Measurements from ENCODE around the gene TNFRSF4. TPM values are rescaled to one million over a fixed set of nuclear protein-coding genes. Genes with fewer than 3 reads are reported as not detected.

Gene TNFRSF4
- total and polyA plus RNA-seq, 2 donors (not counting 1 experiment from before 2014, with no cell fraction given), result 0.63 to 1.8 TPM

GRCh38 chr1:1240822-1241587 is 27.1 kb upstream of the TNFRSF4 start:
- CTCF ChIA-PET, result interaction anchor here (2.0 to 2.3 kb wide), 2 partner anchors 10 to 119 kb away, joined by 6 to 7 read pairs; no protein-coding TSS in a partner anchor
- Histone ChIP-seq H3K9ac (ENCODE audit: low read length) (no peak overlapping the region), H3K36me3 (replicated peaks in 1 of 2; ENCODE audit: control extremely low read depth in 1 of 2, control insufficient read depth in 1 of 2, extremely low read depth in 1 of 2, insufficient read depth in 2 of 2, low read length in 1 of 2) (no peaks in the 10 kb centered on the region), H3K79me2 (ENCODE audit: control insufficient read depth, insufficient read depth, low read length) (no peaks in the 10 kb centered on the region), H3K4me2 (replicated peaks; ENCODE audit: low read depth, low read length, poor library complexity, severe bottlenecking) (no peak overlapping the region), H3K27me3 (replicated peaks in 1 of 4; ENCODE audit: control extremely low read depth in 1 of 4, control insufficient read depth in 3 of 4, insufficient read depth in 4 of 4, low read length in 3 of 4) (peaks cover 0 to 49% (median 12%) of the 10 kb centered on the region in 4 experiments), H3K27ac (ENCODE audit: low read length in 2 of 2) (no peak overlapping the region), H3K4me1 (ENCODE audit: control insufficient read depth in 2 of 2, insufficient read depth in 2 of 2, low read length in 2 of 2) (peaks cover 15 to 17% of the 10 kb centered on the region in 2 donors), H4K20me1 (ENCODE audit: control insufficient read depth, insufficient read depth, low read length, poor library complexity, severe bottlenecking) (peaks cover 7% of the 10 kb centered on the region), H2AFZ (ENCODE audit: insufficient read depth, low read depth, low read length, poor library complexity, severe bottlenecking) (no peak overlapping the region), H3K9me3 (ENCODE audit: control extremely low read depth in 1 of 3, control insufficient read depth in 2 of 3, insufficient read depth in 1 of 3, low read length in 2 of 3) (peaks cover 0 to 11% (median 0%) of the 10 kb centered on the region in 3 donors), H3K4me3 (ENCODE audit: control extremely low read depth in 1 of 5, extremely low read depth in 1 of 5, insufficient read depth in 1 of 5, low read depth in 2 of 5, low read length in 4 of 5) (no peak overlapping the region)
- Mint-ChIP-seq H3K4me3 (no peak overlapping the region), H3K27ac (no peak overlapping the region), H3K27me3 (no peaks in the 10 kb centered on the region), H3K4me1 (peaks cover 11% of the 10 kb centered on the region), H3K9me3 (ENCODE audit: insufficient read depth) (no peaks in the 10 kb centered on the region)
- intact Hi-C loops (cut with micrococcal nuclease), result no loop called here
- 55% methylated on average over 23 of the region's 23 CpGs for WGBS (ENCODE audit: insufficient coverage)
- POLR2A ChIA-PET, result interaction anchor here (0.5 to 1.2 kb wide), 2 partner anchors 9 to 104 kb away, joined by 4 to 15 read pairs; no protein-coding TSS in a partner anchor
- ATAC-seq (ENCODE audit: low read depth) (no peak), DNase-seq (no peak)
- TF ChIP-seq CTCF (IDR thresholded peaks at IDR 0.05) (no peak), EZH2 (IDR thresholded peaks at IDR 0.05; ENCODE audit: borderline replicate concordance, insufficient read depth, low read depth, low read length, poor library complexity, severe bottlenecking) (no peak)

- H3K9ac ChIP-seq (ENCODE audit: low read length), result no peak overlapping the region
- H3K36me3 ChIP-seq (replicated peaks in 1 of 2; ENCODE audit: control extremely low read depth in 1 of 2, control insufficient read depth in 1 of 2, extremely low read depth in 1 of 2, insufficient read depth in 2 of 2, low read length in 1 of 2), result peaks cover 0 to 2% of the 10 kb centered on the region in 2 experiments
- POLR2A ChIA-PET, result interaction anchor here (0.5 to 1.2 kb wide), 3 partner anchors 10 to 104 kb away, joined by 4 to 15 read pairs (median 4); no protein-coding TSS in a partner anchor
- H3K4me1 ChIP-seq (ENCODE audit: control insufficient read depth in 2 of 2, insufficient read depth in 2 of 2, low read length in 2 of 2), result peaks cover 13 to 15% of the 10 kb centered on the region in 2 donors
- Mint-ChIP-seq H3K27me3 (no peaks in the 10 kb centered on the region), H3K4me1 (peaks cover 11% of the 10 kb centered on the region), H3K27ac (no peak overlapping the region), H3K4me3 (no peak overlapping the region), H3K9me3 (ENCODE audit: insufficient read depth) (no peaks in the 10 kb centered on the region)
- no peak for DNase-seq
- CTCF ChIA-PET, result no interaction called here
- H3K9me3 ChIP-seq (ENCODE audit: control extremely low read depth in 1 of 3, control insufficient read depth in 2 of 3, insufficient read depth in 1 of 3, low read length in 2 of 3), result peaks cover 0 to 5% (median 0%) of the 10 kb centered on the region in 3 donors
- intact Hi-C loops (cut with micrococcal nuclease), result no loop called here
- no peak overlapping the region for H3K4me2 ChIP-seq (replicated peaks; ENCODE audit: low read depth, low read length, poor library complexity, severe bottlenecking)
- H3K79me2 ChIP-seq (ENCODE audit: control insufficient read depth, insufficient read depth, low read length), result no peaks in the 10 kb centered on the region
- H3K4me3 ChIP-seq (ENCODE audit: control extremely low read depth in 1 of 5, extremely low read depth in 1 of 5, insufficient read depth in 1 of 5, low read depth in 2 of 5, low read length in 4 of 5), result no peak overlapping the region
- no peak for TF ChIP-seq EZH2 (IDR thresholded peaks at IDR 0.05; ENCODE audit: borderline replicate concordance, insufficient read depth, low read depth, low read length, poor library complexity, severe bottlenecking)
- no peak for TF ChIP-seq CTCF (IDR thresholded peaks at IDR 0.05)
- ATAC-seq (ENCODE audit: low read depth), result no peak
- no peak overlapping the region for H2AFZ ChIP-seq (ENCODE audit: insufficient read depth, low read depth, low read length, poor library complexity, severe bottlenecking)
- no peak overlapping the region for H3K27ac ChIP-seq (ENCODE audit: low read length in 2 of 2)
- peaks cover 0 to 42% (median 8%) of the 10 kb centered on the region in 4 experiments for H3K27me3 ChIP-seq (replicated peaks in 1 of 4; ENCODE audit: control extremely low read depth in 1 of 4, control insufficient read depth in 3 of 4, insufficient read depth in 4 of 4, low read length in 3 of 4)
- 42% methylated on average over 2 of the region's 11 CpGs for WGBS (ENCODE audit: insufficient coverage)
- H4K20me1 ChIP-seq (ENCODE audit: control insufficient read depth, insufficient read depth, low read length, poor library complexity, severe bottlenecking), result peaks cover 7% of the 10 kb centered on the region
Observed at GRCh38 chr1:1240348-1240732, 26.4 kb upstream of the TNFRSF4 start.
